ENCODE results near the gene MTMR1.

The MTMR1 gene

DNA sequence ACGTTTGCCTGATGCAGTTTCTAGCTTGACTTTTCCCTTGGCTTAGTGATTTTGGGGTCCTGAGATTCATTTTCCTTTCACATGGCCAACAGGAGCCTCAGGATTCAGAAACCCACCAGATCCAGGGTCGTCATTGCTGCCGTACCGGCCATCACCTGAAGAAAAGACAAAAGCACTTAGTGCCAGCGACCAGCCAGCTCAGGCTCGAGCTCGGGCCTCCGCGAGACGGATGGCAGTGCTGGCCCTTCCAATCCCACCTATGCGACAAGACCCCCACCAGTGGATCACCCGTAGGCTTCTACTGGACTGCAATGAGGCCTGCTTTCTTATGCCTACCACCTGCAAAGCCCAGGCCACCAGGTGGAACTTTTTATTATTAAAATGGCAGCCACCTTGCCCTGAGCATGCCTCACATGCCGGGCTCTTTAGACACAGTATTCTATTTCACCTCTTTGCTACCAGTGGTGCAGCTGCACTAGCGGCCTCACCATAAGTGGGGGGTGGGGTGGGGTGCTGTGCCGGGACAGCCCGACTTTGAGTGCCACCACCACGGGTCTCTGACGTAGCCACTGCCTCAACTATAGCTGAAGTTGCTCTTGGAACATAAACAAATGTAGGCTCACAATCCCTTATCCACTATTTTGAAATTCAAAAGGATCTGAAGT is 84.3 kb downstream of the MTMR1 start:
- no peak for DNase-seq (ENCODE audit: low read depth in 1 of 2, low spot score in 1 of 2)

DNA sequence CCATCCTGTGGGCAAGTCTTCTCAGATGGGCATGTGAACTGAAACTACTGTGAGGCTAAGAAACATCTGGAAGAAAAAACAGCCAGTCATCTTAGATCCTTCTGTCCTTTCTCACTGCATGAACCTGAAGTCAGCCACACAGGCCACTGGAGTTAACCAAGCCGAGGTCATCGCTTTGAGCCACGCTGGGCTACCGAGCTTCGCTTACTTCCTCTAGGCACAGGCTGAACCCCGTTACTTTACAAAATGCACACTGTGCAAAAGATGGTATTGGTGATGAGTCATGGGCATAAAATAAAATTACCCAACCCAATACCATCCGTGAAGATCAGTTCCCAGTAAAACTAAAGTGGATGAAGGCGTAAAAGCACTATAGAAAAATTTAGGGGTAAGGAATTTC is 86.2 kb downstream of the MTMR1 start:
- DNase-seq (ENCODE audit: low read depth in 1 of 2, low spot score in 1 of 2): no peak

- DNase-seq (ENCODE audit: low read depth in 1 of 2, low spot score in 1 of 2): no peak
These were observed 88.5 kb downstream of the MTMR1 start for GRCh38 chrX:150781677-150782076.

DNA sequence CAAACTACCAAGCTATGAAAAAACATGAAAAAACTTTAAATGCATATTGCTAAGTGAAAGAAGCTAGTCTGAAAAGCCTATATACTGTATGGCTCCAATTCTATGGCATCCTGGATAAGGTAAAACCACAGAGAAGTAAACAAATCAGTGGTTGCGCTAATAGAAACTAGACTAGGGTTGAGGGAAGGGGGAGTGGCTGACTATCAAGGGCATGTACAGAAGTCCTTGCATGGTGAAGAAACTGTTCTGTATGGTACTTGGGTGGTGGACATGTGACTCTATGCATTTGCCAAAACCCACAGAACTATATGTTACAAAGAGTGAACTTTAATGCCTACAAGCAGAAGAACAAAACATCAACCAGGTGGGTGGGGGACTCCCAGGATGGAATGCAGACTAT is 96.8 kb downstream of the MTMR1 start:
- no peak for DNase-seq (ENCODE audit: low read depth in 1 of 2, low spot score in 1 of 2)

GRCh38 chrX:150792949-150793527 is 99.8 kb downstream of the MTMR1 start:
- no peak for DNase-seq (ENCODE audit: low read depth in 1 of 2, low spot score in 1 of 2)

DNA sequence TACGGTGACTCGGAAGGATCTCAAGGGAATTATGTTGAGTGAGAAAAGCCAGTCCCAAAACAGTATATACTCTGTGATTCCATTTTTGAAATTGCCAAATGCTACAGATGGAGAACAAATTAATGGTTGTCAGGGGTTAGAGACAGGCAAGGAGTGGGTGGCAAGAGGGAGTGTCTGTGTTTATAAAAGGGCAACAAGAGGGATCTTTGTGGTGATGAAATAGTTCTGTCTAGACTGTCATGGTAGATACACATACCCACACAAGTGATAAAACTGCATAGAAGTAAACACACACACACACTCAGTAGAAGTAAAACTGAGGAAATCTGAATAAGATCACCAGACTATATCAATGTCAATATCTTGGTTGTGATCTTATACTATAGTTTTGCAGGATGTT is 112.5 kb downstream of the MTMR1 start:
- DNase-seq (ENCODE audit: low read depth in 1 of 2, low spot score in 1 of 2): no peak

- no peak for DNase-seq (ENCODE audit: low read depth in 1 of 2, low spot score in 1 of 2)
These were observed 113.6 kb downstream of the MTMR1 start for GRCh38 chrX:150806827-150807226.

- no peak for DNase-seq (ENCODE audit: low read depth in 1 of 2, low spot score in 1 of 2)
These were observed 120.7 kb downstream of the MTMR1 start for GRCh38 chrX:150813922-150814321.

Measured in stimulated activated CD4-positive, alpha-beta T cell treated with anti-CD3 and anti-CD28 coated beads, Interleukin-15, amount 100 ng/mL, for 1 hour (primary cell).